ENCODE results near the gene SMPD1.

SMPD1 gene

DNA sequence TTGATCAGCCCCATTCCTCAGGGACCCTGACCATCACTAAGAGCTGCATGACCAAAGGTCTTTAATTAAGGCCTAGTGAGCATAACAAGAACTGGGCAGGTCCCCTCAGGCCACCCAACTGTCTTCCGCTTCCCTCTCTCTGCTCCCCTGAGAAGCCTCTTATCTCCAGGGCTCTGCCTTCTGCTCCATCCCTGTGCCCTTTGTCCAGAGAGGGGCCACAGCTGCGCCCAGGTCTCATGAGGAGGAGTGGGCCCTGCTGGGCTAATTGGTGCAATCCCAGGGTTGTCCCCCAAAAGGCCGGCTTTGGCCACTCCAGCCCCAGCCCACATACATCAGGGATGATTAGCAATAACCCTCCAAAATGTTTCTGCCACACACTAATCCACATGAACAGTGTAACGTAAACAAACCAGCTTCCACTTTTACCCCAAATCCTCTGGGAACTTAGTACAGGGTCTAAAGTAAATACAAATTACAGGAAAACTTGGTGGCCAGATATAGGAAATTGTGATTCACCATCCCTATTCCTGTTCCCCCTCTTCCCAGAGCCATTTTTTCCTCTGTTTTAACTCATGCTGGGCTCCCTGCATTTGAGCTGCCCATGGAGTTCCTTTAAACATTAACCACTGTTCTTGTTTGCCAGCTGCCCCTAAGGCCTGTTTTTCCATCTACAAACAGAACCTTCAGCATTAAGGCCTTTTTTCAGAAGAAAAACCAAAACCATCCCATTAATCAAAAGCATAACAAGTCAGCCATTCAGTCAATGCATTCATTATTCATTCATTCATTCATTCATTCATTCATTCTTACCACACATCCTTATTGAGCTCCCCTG lies 35.4 kb upstream of the SMPD1 start:
- H3K27ac ChIP-seq = no peak overlapping the region
- TF ChIP-seq, protein P1, sequence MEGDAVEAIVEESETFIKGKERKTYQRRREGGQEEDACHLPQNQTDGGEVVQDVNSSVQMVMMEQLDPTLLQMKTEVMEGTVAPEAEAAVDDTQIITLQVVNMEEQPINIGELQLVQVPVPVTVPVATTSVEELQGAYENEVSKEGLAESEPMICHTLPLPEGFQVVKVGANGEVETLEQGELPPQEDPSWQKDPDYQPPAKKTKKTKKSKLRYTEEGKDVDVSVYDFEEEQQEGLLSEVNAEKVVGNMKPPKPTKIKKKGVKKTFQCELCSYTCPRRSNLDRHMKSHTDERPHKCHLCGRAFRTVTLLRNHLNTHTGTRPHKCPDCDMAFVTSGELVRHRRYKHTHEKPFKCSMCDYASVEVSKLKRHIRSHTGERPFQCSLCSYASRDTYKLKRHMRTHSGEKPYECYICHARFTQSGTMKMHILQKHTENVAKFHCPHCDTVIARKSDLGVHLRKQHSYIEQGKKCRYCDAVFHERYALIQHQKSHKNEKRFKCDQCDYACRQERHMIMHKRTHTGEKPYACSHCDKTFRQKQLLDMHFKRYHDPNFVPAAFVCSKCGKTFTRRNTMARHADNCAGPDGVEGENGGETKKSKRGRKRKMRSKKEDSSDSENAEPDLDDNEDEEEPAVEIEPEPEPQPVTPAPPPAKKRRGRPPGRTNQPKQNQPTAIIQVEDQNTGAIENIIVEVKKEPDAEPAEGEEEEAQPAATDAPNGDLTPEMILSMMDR (conservative IDR thresholded peaks at IDR 0.05) = no peak
- no peak for TF ChIP-seq ZFX (IDR thresholded peaks at IDR 0.05)

DNA sequence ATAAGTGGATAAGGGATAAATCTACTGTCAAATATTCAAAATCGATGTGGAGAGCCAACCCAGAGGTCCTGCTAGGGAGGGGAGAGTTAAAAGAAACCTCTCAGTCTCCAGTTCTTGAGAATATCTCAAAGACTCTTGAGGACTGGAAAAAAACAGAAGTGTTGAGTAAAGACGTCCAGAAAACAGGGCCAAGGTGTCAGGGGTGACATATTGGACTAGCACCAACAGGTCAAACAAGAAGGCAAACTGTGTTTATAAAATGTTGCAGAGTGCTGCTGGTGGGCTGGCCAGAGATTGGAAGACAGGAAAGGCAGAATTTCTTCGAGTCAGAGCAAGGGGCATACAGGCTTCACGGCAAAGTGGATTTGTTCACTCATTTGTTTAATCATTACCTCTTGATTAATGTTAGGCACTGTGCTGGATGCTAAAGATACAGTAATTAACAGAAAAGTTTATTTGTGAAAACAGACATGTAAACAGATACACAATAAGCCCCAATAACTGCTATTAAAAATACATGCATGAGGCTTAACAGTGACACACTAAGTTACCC lies 33.7 kb upstream of the SMPD1 start:
- TF ChIP-seq, protein P1 (conservative IDR thresholded peaks at IDR 0.05) = no peak
- TF ChIP-seq ZFX (IDR thresholded peaks at IDR 0.05) = no peak
- no peak overlapping the region for H3K27ac ChIP-seq

DNA sequence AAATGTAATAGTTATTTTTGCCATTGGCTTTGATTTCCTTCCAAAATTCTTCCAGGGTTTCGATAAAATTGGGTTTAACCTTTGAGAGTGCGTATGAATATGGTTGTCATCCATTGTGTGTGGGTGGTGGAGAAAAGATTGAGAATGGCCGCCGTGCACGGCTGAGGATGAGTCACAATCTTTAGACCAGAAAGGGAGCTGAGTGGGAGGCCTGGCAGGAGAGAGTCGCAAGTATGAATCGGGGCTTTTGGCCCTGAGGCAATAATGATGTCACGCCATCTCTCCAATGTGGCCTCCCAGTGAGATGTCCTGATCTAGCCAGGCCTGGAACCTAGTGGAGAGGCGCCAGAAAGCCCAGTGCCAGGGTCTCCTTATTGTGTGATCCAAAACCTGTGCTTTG lies 33.1 kb upstream of the SMPD1 start:
- no peak overlapping the region for H3K27ac ChIP-seq
- no peak for TF ChIP-seq ZFX (IDR thresholded peaks at IDR 0.05)
- TF ChIP-seq, protein P1 (conservative IDR thresholded peaks at IDR 0.05) = no peak

DNA sequence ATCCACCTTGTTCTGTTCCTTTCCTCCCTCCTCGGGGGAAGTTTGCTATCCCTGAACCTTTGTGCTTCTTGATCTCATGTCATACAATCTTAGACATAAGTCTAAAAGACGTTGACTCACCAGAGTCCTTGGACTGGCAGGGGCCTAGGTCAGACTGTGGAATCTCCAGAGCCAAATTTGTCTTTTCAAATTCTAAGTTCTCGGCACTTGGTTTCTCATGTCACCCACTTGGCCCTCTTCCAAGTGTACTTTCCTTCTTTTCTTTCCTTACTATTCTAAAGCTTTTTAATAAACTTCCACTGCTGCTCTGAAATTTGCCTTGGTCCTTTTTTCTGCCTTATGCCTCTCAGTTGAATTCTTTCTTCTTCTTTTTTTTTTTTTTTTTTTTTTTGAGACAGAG lies 30.1 kb upstream of the SMPD1 start:
- TF ChIP-seq, protein P1 (conservative IDR thresholded peaks at IDR 0.05) = no peak
- TF ChIP-seq ZFX (IDR thresholded peaks at IDR 0.05) = no peak
- H3K27ac ChIP-seq = no peak overlapping the region

DNA sequence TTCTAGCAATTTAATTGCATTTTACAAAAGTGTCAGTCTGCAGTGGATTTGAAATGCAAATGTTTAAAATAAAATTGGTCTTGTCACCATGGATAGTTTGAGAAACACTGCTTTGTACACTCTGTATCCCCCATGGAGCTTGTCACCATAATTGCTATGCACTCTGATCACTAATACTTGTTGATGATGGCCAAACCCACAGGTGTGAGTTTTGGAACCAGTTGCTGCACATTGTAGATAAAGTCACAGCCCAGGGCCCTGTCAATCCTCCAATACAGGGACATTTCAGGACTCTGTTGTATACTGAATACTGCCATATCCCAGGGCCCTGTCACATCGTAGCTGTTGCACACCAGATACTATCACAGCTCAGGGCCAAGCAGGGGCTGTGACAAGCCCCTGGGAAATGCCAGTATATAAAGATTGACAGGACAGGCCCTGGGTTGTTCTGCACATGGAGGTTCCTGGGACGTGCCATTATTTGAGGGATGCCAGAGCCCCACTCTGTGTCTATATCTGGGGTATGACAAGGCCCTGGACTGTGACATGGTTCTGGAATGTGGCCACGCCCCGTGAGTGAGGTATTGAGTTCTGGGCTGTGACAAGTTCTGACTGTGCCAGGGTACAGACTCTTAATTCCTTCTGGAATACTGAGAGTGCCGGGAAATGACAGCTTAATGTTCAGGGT lies 27.9 kb upstream of the SMPD1 start:
- TF ChIP-seq, protein P1 (conservative IDR thresholded peaks at IDR 0.05) = no peak
- TF ChIP-seq ZFX (IDR thresholded peaks at IDR 0.05) = no peak

DNA sequence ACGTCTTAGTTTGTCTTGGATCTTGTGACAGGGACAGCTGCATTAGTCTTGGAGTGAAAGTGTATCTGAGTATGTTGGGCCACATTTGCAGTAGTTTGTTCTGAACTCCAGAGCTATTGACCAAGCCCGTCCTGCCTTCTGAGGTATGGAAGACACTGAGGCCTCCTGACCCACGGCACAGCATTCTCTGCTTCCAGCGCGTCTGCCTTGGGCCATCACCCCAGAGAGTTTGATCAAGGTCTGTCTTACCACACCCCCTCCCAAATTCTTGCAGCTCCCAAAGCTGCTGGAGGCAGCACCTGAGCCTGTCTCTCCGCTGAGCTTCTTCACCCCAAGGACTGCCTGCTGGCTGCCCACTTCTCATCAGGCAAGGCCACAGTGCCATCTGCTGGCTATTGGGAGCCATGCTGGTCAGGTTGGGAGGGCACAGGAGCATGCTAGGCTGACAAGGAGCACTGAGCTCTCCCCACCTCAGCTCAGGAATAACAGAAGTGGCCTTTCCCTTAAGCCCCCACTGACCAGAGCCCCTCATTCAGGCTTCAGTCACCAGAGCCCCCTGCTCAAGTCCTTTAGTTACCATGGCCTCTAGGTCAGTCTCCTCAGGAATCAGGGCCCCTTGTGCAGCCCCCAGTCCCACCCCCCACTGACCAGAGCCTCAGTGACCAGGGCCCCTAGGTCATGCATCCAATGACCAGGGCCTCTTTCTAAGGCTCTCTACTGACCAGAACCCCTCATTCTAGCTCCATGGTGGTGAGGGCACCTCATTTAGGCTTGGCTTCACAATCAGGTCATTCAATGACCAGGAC lies 27.2 kb upstream of the SMPD1 start:
- no peak overlapping the region for H3K27ac ChIP-seq
- TF ChIP-seq, protein P1 (conservative IDR thresholded peaks at IDR 0.05) = peak; percentile 93
- no peak for TF ChIP-seq ZFX (IDR thresholded peaks at IDR 0.05)

More for the DNA sequence above, 27.9 kb upstream of the SMPD1 start:
- no peak overlapping the region for H3K27ac ChIP-seq
